ENCODE measurements around the gene BRI3BP.
"Not testable (repeated sequence)": the region's sequence is repeated elsewhere in the genome, so short reads cannot be mapped to it uniquely, and the experiment has no call there.

The BRI3BP gene

GRCh38 chr12:125023065-125023464 lies 29.6 kb downstream of the BRI3BP start:
- DNase-seq (ENCODE audit: low read depth in 2 of 2), result no peak

DNA sequence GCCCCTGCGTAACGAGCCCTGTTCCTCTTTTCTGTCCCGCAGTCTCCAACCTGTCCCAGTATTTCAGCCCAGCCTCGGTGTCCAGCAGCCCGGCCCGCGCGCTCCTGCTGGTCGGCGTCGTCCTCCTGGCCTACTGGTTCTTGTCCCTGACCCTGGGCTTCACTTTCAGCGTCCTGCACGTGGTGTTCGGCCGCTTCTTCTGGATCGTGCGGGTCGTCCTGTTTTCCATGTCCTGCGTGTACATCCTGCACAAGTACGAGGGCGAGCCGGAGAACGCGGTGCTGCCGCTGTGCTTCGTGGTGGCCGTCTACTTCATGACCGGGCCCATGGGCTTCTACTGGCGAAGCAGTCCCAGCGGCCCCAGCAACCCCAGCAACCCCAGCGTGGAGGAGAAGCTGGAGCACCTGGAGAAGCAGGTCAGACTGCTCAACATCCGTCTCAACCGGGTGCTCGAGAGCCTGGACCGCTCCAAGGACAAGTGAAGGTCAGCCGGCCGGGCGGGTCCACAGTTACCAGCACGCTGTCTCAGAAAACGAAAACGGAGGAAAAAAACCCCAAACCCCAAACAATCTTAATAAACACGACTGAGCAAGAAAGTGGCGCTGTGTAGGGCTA lies 31.6 kb downstream of the BRI3BP start:
- no peak for DNase-seq (ENCODE audit: low read depth in 2 of 2)

GRCh38 chr12:125025606-125026235 lies 32.3 kb downstream of the BRI3BP start:
- no peak for DNase-seq (ENCODE audit: low read depth in 2 of 2)

DNA sequence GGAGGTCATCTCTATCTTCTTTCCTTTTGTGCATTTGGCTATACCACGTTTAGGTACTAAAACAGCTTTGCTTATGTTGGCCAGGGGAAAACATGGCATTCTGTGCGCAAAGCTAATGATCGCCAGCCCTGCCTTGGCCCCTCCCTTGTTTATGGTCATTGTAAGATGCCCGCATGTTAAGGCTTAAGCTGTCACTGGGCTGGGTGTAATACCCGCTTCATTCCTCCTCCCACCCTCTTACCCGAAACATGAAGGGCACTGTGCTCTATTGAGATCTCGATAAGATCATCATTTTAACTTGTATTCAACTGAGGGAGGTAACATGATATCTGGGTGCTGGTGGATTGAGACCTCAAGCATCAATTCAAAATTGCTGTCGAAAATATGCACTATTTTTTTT lies 34.7 kb downstream of the BRI3BP start:
- no peak for DNase-seq (ENCODE audit: low read depth in 2 of 2)

DNA sequence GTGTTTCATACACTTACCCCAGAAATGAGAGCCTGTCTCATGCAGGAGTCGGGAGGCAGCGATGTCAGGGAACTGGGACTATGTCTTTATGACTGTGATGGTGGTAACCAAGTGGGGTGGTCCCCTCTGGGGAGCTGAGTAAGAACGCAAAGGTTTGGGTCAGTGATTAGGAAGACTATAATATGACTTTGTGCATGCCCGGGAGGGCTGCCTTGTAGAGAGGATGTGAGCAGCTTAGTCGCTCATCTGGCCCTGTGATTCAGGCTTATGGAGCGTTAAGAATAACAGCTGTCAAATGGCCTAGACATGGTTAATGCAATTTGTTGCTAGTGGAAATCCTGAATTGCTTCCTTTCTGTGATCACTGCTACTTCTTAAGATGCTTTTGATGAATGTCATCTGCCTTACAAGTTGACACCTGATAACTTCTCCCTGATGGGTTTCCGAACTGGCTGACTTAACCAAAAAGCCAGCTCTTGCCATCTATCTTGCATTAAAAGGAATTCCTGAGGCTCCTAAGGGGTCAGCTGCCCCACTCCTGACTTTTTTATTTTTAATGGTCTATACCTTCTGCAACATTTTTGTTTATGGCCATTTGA lies 36.4 kb downstream of the BRI3BP start:
- DNase-seq (ENCODE audit: low read depth in 2 of 2), result no peak

GRCh38 chr12:125031471-125031870 lies 38.0 kb downstream of the BRI3BP start:
- not testable (repeated sequence) for DNase-seq (ENCODE audit: low read depth in 2 of 2)

GRCh38 chr12:125032466-125033152 lies 39.2 kb downstream of the BRI3BP start:
- no peak for DNase-seq (ENCODE audit: low read depth in 2 of 2)

GRCh38 chr12:125033288-125033687 lies 39.8 kb downstream of the BRI3BP start:
- DNase-seq (ENCODE audit: low read depth in 2 of 2), result no peak

DNA sequence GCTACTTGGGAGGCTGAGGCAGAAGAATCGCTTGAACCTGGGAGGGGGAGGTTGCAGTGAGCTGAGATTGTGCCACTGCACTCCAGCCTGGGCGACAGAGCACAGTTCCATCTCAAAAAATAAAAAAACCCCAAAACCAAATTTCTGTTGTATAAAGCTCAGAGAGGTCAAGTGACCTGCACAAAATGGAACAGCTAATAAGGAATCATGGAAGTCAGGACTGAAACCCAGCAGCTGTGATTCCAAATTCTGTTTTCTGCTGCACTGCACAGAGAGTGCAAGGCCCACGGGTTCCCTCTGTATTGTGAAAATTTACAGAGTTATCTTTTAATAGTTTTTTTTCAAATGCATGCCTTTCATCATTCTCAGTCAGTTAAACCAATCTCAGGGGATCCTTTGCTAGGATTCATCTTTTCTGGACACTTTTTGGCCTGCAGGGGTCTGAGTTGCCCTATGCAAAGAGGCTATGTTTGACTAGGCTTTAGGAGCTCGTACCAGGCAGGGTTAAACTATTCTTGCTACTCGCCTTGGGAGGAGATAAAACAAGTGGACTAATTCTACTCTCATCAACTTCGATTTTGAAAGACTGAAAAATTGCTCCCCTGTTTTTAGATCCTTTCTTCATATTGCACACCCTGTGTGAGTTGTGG lies 45.7 kb downstream of the BRI3BP start:
- no peak for DNase-seq (ENCODE audit: low read depth in 2 of 2)

DNA sequence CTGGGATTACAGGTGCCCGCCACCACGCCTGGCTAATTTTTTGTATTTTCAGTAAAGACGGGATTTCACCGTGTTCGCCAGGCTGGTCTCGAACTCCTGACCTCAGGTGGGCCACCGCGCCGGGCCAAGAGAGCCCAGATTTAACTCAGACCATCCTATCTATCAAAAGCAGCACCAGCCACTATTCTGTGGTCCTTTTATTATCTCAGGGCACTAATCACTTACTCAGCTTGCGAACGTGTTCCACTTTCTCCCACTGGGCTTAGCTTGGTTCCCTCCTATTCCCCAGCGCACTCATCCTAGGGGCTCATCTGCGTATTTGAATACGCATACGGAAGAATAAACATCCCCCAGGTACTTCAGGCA lies 55.6 kb downstream of the BRI3BP start:
- no peak for DNase-seq (ENCODE audit: low read depth in 2 of 2)

GRCh38 chr12:125050446-125050845 lies 57.0 kb downstream of the BRI3BP start:
- no peak for DNase-seq (ENCODE audit: low read depth in 2 of 2)

DNA sequence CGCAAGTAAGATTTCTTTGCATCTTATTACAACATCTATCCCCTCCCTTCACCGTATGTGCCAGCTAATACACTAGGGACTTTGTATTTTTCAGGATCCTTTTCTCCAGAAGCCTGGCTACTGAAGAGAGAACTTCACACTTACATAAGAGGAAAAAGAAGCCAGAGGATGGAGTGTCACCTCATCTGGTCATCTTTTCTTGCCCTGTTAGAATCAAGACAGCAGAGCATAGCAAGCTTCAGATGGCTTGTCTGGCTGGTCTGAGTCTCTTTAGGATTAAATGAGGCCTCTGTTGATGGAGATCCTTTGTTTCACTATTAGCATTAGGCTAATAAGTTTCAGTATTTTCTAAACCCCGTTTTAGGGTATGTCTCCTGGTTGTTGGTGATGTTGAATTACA lies 57.4 kb downstream of the BRI3BP start:
- no peak for DNase-seq (ENCODE audit: low read depth in 2 of 2)

DNA sequence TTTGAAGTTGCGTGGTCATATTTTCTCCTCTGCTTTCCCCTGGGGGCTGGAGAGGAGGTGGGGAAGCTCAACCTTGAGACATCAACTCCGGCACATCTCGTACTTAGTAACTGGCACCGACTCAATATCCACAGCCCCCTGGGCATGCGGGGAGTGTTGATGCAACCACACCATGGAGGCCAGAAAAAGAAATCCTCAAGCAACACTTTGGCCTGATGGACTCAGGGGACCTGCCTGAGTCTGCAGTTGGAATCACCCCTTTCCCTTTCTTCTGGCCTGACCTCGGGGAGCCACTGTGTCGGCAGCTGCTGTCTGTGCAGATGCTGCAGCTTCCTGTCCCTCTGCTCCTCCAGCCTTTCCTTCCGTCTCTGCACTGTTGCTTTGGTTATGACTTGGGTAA lies 60.4 kb downstream of the BRI3BP start:
- no peak for DNase-seq (ENCODE audit: low read depth in 2 of 2)

DNA sequence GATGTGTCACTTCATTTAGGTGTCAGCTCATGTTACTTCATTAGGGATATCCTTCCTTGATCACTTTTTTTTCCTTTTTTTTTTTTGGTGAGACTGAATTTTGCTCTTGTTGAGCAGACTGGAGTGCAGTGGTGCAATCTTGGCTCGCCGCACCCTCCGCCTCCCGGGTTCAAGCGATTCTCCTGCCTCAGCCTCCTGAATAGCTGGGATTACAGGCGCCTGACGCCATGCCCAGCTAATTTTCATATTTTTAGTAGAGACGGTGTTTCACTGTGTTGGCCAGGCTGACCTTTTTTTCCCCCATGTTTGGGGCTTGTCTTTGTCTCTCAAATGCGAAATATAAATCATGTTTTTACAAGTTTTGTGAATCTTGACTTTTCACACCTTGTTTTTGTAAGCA lies 62.1 kb downstream of the BRI3BP start:
- DNase-seq (ENCODE audit: low read depth in 2 of 2), result no peak

GRCh38 chr12:125056306-125056705 lies 62.9 kb downstream of the BRI3BP start:
- DNase-seq (ENCODE audit: low read depth in 2 of 2), result no peak

- no peak for DNase-seq (ENCODE audit: low read depth in 2 of 2)
Observed at GRCh38 chr12:125057708-125058107, 64.3 kb downstream of the BRI3BP start.

GRCh38 chr12:125061229-125061628 lies 67.8 kb downstream of the BRI3BP start:
- no peak for DNase-seq (ENCODE audit: low read depth in 2 of 2)

GRCh38 chr12:125063522-125063921 lies 70.1 kb downstream of the BRI3BP start:
- DNase-seq (ENCODE audit: low read depth in 2 of 2), result not testable (repeated sequence)

GRCh38 chr12:125064492-125064891 lies 71.0 kb downstream of the BRI3BP start:
- no peak for DNase-seq (ENCODE audit: low read depth in 2 of 2)

GRCh38 chr12:125065021-125065918 lies 71.8 kb downstream of the BRI3BP start, which contains the start of gene AACS:
Gene AACS (plus strand): TSS chr12:125065435. CDS start chr12:125065585, 150 bp downstream.
- DNase-seq (ENCODE audit: low read depth in 2 of 2), result peak; percentile 45 to 65

DNA sequence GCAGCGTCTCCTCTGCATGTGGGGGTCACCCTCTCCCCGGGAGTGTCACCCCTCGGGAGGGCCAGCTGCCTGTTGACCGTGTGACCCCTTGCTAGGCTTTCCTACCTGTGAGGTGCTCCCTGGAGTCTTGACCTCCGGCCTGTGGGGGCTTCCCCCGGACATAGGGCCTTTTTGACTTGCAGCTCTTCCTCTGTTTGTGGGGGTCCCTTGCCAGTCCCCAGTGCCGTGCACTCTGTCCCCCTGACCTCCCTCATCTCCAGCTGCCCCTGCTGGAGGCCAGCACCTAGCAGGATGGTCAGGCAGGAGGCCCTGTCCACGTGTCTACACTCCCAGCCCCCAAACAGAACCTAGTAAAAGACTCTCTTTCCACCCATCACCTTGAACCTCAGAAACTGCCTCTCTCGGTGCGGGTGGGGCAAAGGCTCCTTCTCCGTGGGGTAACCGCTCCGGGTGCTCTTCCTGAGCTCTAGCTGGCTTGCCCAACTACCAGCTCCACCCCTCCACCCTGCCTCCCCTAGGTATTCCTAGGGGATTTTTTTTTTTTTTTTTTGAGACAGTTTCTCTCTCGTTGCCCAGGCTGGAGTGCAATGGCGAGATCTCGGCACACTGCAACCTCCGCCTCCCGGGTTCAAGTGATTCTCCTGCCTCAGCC lies 72.6 kb downstream of the BRI3BP start:
- no peak for DNase-seq (ENCODE audit: low read depth in 2 of 2)
